ENCODE data around the gene SHROOM3. TPM values are rescaled to one million over a fixed set of nuclear protein-coding genes. Genes with fewer than 3 reads are reported as not detected.

SHROOM3 gene
- total and polyA plus RNA-seq, 12 donors: 1.1 to 16.2 (median 8.8) TPM

GRCh38 chr4:76589402-76589801 lies 154.4 kb downstream of the SHROOM3 start:
- TF ChIP-seq POLR2A (IDR thresholded peaks at IDR 0.05): no peak
- TF ChIP-seq CTCF (IDR thresholded peaks at IDR 0.05): no peak
- peaks cover 3 to 8% of the 10 kb centered on the region in 2 donors for H3K4me1 ChIP-seq (replicated peaks in 1 of 2)
- WGBS, 4 donors: 0 to 88% (median 45%) methylated on average over 1 of the region's 1 CpG
- no peaks in the 10 kb centered on the region for H3K27me3 ChIP-seq
- DNase-seq: no peak
- no peaks in the 10 kb centered on the region for H3K9me3 ChIP-seq (replicated peaks in 1 of 3)
- intact Hi-C loops (cut with DNase I): no loop called here
- no peak overlapping the region for H3K27ac ChIP-seq
- no peak overlapping the region for H3K4me3 ChIP-seq
- H3K36me3 ChIP-seq (replicated peaks in 1 of 2): no peaks in the 10 kb centered on the region

GRCh38 chr4:76589872-76590797 lies 155.1 kb downstream of the SHROOM3 start:
- 70 to 78% (median 72%) methylated on average over 10 of the region's 10 CpGs for WGBS, 4 donors
- Histone ChIP-seq H3K9me3 (replicated peaks in 1 of 3) (no peaks in the 10 kb centered on the region), H3K27ac (peak overlapping the region in 1 of 5 donors; percentile 23), H3K27me3 (no peaks in the 10 kb centered on the region), H3K36me3 (replicated peaks in 1 of 2) (no peaks in the 10 kb centered on the region), H3K4me3 (no peak overlapping the region), H3K4me1 (replicated peaks in 1 of 2) (peaks cover 3 to 7% of the 10 kb centered on the region in 2 donors)
- TF ChIP-seq CTCF (IDR thresholded peaks at IDR 0.05) (no peak), POLR2A (IDR thresholded peaks at IDR 0.05) (no peak)
- intact Hi-C loops (cut with DNase I): no loop called here
- peak in 2 of 7 donors; percentile 31 to 34 for DNase-seq

GRCh38 chr4:76590798-76591281 lies 155.8 kb downstream of the SHROOM3 start:
- no peak for DNase-seq
- peaks cover 0 to 3% of the 10 kb centered on the region in 2 donors for H3K4me1 ChIP-seq (replicated peaks in 1 of 2)
- intact Hi-C loops (cut with DNase I): no loop called here
- WGBS, 4 donors: 78 to 79% (median 78%) methylated on average over 6 of the region's 6 CpGs
- TF ChIP-seq CTCF (IDR thresholded peaks at IDR 0.05) (no peak), POLR2A (IDR thresholded peaks at IDR 0.05) (no peak)
- no peaks in the 10 kb centered on the region for H3K9me3 ChIP-seq (replicated peaks in 1 of 3)
- H3K27ac ChIP-seq: no peak overlapping the region
- no peak overlapping the region for H3K4me3 ChIP-seq
- H3K27me3 ChIP-seq: no peaks in the 10 kb centered on the region
- H3K36me3 ChIP-seq (replicated peaks in 1 of 2): no peaks in the 10 kb centered on the region

GRCh38 chr4:76591992-76592391 lies 157.0 kb downstream of the SHROOM3 start:
- Histone ChIP-seq H3K9me3 (replicated peaks in 1 of 3) (no peaks in the 10 kb centered on the region), H3K27ac (no peak overlapping the region), H3K36me3 (replicated peaks in 1 of 2) (no peaks in the 10 kb centered on the region), H3K4me3 (no peak overlapping the region), H3K27me3 (no peaks in the 10 kb centered on the region), H3K4me1 (replicated peaks in 1 of 2) (no peaks in the 10 kb centered on the region)
- WGBS, 4 donors: 82 to 94% (median 91%) methylated on average over 2 to 3 of the region's 3 CpGs
- no peak for TF ChIP-seq CTCF (IDR thresholded peaks at IDR 0.05)
- no peak for TF ChIP-seq POLR2A (IDR thresholded peaks at IDR 0.05)
- intact Hi-C loops (cut with DNase I): no loop called here
- DNase-seq: no peak

Data from adrenal gland (tissue), 12 donors.